ENCODE results near the gene CRCP. TPM values are rescaled to one million over a fixed set of nuclear protein-coding genes. Genes with fewer than 3 reads are reported as not detected.
"Not testable (repeated sequence)": the region's sequence is repeated elsewhere in the genome, so short reads cannot be mapped to it uniquely, and the experiment has no call there.

Gene CRCP
- polyA plus RNA-seq, 2 of the 4 experiments (the other 2 are of a cell fraction): 33.1 to 40.3 TPM

DNA sequence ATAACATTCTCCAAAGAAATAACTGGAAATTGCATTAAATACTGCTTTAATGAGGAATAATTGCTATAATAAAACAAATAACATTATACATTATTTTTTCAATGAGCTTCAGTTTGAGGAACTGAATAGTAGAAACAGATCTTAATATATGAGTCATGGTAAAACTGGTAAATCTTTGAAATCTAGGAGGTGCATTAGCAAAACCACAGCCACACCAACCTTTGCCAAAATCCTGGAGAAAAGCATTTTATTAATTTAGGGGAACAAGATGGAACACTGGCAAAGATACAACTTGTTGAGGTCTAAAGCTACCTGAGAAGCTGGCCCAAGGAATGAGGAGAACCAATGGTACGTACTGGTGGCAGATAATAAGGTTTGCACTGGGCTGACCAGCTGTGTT lies 44.4 kb upstream of the CRCP start:
- DNase-seq (ENCODE audit: low read depth in 1 of 2, low spot score in 1 of 2): no peak
- Histone ChIP-seq H3K4me2 (no peak overlapping the region), H3K4me3 (no peak overlapping the region), H3K27ac (no peak overlapping the region), H3K9me3 (0 out of 3 replicates have a peak, but pooled peaks cover 4% of the 10 kb centered on the region), H3K4me1 (no peaks in the 10 kb centered on the region)
- ChIA-PET POLR2A (no interaction called here), CTCF (interaction anchor here (0.7 to 1.8 kb wide), 3 partner anchors 10 to 33 kb away, joined by 3 to 5 read pairs (median 3); no protein-coding TSS in a partner anchor)
- FAIRE-seq: no peak
- no peak for ATAC-seq
- WGBS (ENCODE audit: missing lambda C conversion rate): 93% methylated on average over 1 of the region's 1 CpG
- TF ChIP-seq NFE2L2 (conservative IDR thresholded peaks at IDR 0.05; ENCODE audit: low read length) (no peak), SREBF2 (IDR thresholded peaks at IDR 0.05) (no peak), PHF8 (IDR thresholded peaks at IDR 0.05; ENCODE audit: borderline replicate concordance, low read depth) (no peak), E2F6 (IDR thresholded peaks at IDR 0.05; ENCODE audit: borderline replicate concordance, low read depth) (no peak)

DNA sequence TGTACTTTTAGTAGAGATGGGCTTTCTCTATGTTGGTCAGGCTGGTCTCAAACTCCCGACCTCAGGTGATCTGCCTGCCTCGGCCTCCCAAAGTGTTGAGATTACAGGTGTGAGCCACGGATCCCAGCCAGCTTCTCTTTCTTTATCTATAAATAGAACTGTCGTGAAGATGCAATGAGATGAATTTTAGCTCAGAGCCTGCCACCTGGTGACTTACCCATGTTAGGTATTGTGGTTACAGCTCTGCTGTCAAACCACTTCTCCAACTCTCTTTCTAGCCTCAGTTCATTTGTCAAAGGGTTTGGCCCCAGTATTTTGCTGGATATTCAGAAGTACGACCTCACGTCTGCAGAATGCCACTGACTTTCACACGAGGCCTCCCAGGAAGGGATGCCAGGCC lies 42.4 kb upstream of the CRCP start:
- H3K9me3 ChIP-seq; H3K4me2 ChIP-seq; DNase-seq (ENCODE audit: low read depth in 1 of 2, low spot score in 1 of 2); ATAC-seq; H3K27ac ChIP-seq; FAIRE-seq; H3K4me3 ChIP-seq; POLR2A ChIA-PET; H3K4me1 ChIP-seq: not testable (repeated sequence)
- CTCF ChIA-PET: interaction anchor here (1.4 to 1.9 kb wide), 3 partner anchors 39 to 44 kb away, joined by 3 to 7 read pairs (median 4); no protein-coding TSS in a partner anchor
- WGBS (ENCODE audit: missing lambda C conversion rate): 62% methylated on average over 7 of the region's 7 CpGs

GRCh38 chr7:66075590-66076461 lies 38.8 kb upstream of the CRCP start, which contains the start of gene ASL:
ASL (plus strand) TSS chr7:66075819; CDS start chr7:66076082, 263 bp downstream.
- Histone ChIP-seq H3K4me1 (peaks cover 9% of the 10 kb centered on the region), H3K27ac (peak within 1 kb of the TSS; percentile 74 to 88), H3K9me3 (no peaks in the 10 kb centered on the region), H3K4me3 (peak within 1 kb of the TSS; percentile 69), H3K4me2 (peak within 1 kb of the TSS; percentile 94)
- ATAC-seq: peak; percentile 98 to 99
- WGBS (ENCODE audit: missing lambda C conversion rate): 2% methylated on average over 35 of the region's 67 CpGs
- FAIRE-seq: no peak
- POLR2A ChIA-PET: interaction anchor here (0.5 to 1.4 kb wide), 9 partner anchors 8 to 418 kb away, joined by 3 to 6 read pairs (median 4); partner anchors contain the start of gene CRCP
- TF ChIP-seq RAD21 (conservative IDR thresholded peaks at IDR 0.05 in 1 of 2, IDR thresholded peaks at IDR 0.05 in 1 of 2): peak in 1 of 2 experiments; percentile 26; a peak in 1 of 5 replicates
- TF ChIP-seq, protein P1, sequence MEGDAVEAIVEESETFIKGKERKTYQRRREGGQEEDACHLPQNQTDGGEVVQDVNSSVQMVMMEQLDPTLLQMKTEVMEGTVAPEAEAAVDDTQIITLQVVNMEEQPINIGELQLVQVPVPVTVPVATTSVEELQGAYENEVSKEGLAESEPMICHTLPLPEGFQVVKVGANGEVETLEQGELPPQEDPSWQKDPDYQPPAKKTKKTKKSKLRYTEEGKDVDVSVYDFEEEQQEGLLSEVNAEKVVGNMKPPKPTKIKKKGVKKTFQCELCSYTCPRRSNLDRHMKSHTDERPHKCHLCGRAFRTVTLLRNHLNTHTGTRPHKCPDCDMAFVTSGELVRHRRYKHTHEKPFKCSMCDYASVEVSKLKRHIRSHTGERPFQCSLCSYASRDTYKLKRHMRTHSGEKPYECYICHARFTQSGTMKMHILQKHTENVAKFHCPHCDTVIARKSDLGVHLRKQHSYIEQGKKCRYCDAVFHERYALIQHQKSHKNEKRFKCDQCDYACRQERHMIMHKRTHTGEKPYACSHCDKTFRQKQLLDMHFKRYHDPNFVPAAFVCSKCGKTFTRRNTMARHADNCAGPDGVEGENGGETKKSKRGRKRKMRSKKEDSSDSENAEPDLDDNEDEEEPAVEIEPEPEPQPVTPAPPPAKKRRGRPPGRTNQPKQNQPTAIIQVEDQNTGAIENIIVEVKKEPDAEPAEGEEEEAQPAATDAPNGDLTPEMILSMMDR (IDR thresholded peaks at IDR 0.05): no peak
- TF ChIP-seq CEBPB (IDR thresholded peaks at IDR 0.05): no peak
- TF ChIP-seq, protein P2, sequence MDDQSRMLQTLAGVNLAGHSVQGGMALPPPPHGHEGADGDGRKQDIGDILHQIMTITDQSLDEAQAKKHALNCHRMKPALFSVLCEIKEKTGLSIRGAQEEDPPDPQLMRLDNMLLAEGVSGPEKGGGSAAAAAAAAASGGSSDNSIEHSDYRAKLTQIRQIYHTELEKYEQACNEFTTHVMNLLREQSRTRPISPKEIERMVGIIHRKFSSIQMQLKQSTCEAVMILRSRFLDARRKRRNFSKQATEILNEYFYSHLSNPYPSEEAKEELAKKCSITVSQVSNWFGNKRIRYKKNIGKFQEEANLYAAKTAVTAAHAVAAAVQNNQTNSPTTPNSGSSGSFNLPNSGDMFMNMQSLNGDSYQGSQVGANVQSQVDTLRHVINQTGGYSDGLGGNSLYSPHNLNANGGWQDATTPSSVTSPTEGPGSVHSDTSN (IDR thresholded peaks at IDR 0.05): no peak
- TF ChIP-seq SMC3 (IDR thresholded peaks at IDR 0.05): no peak
- no peak for TF ChIP-seq ZC3H11A (IDR thresholded peaks at IDR 0.05)
- no peak for TF ChIP-seq SREBF2 (IDR thresholded peaks at IDR 0.05)
- TF ChIP-seq, protein P3, sequence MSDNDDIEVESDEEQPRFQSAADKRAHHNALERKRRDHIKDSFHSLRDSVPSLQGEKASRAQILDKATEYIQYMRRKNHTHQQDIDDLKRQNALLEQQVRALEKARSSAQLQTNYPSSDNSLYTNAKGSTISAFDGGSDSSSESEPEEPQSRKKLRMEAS (IDR thresholded peaks at IDR 0.05): peak; percentile 42; the same call in 1 of the 2 replicates
- peak; percentile 50 for TF ChIP-seq E2F6 (IDR thresholded peaks at IDR 0.05; ENCODE audit: borderline replicate concordance, low read depth)
- TF ChIP-seq USF2 (IDR thresholded peaks at IDR 0.05): no peak
- TF ChIP-seq POLR2A (IDR thresholded peaks at IDR 0.05; ENCODE audit: low read length): peak; percentile 96
- TF ChIP-seq FOSB (CRISPR knock-in tag; IDR thresholded peaks at IDR 0.05): no peak
- TF ChIP-seq BHLHE40 (IDR thresholded peaks at IDR 0.05; ENCODE audit: low read depth, low read length): no peak
- TF ChIP-seq, protein P4, sequence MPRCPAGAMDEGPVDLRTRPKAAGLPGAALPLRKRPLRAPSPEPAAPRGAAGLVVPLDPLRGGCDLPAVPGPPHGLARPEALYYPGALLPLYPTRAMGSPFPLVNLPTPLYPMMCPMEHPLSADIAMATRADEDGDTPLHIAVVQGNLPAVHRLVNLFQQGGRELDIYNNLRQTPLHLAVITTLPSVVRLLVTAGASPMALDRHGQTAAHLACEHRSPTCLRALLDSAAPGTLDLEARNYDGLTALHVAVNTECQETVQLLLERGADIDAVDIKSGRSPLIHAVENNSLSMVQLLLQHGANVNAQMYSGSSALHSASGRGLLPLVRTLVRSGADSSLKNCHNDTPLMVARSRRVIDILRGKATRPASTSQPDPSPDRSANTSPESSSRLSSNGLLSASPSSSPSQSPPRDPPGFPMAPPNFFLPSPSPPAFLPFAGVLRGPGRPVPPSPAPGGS (IDR thresholded peaks at IDR 0.05): peak; percentile 82; the same call in 2 of the 3 replicates
- TF ChIP-seq RARB (CRISPR knock-in tag; IDR thresholded peaks at IDR 0.05): no peak
- TF ChIP-seq JUN (IDR thresholded peaks at IDR 0.05): peak; percentile 72 to 78; a peak in 4 of 5 replicates
- no peak for TF ChIP-seq KDM5A (IDR thresholded peaks at IDR 0.05)
- peak; percentile 34; the same call in 1 of the 2 replicates for TF ChIP-seq PHF8 (IDR thresholded peaks at IDR 0.05; ENCODE audit: borderline replicate concordance, low read depth)
- peak; percentile 66; the same call in 1 of the 2 replicates for TF ChIP-seq RFX5 (IDR thresholded peaks at IDR 0.05)
- no peak for TF ChIP-seq HOXB5 (CRISPR knock-in tag; IDR thresholded peaks at IDR 0.05)
- TF ChIP-seq MAZ (IDR thresholded peaks at IDR 0.05; ENCODE audit: borderline replicate concordance, low read depth, low read length): no peak
- 0 out of 2 replicates have a peak, but pooled peaks have one; percentile 52 for TF ChIP-seq TP53 (CRISPR knock-in tag; IDR thresholded peaks at IDR 0.05)
- DNase-seq (ENCODE audit: low read depth in 1 of 2, low spot score in 1 of 2): peak; percentile 89 to 99
- CTCF ChIA-PET: interaction anchor here (1.0 to 2.3 kb wide), 4 partner anchors 18 to 45 kb away, joined by 3 to 9 read pairs (median 4); no protein-coding TSS in a partner anchor

All from A549 (cell line).